Measurements from ENCODE around the gene SLC25A21.

DNA sequence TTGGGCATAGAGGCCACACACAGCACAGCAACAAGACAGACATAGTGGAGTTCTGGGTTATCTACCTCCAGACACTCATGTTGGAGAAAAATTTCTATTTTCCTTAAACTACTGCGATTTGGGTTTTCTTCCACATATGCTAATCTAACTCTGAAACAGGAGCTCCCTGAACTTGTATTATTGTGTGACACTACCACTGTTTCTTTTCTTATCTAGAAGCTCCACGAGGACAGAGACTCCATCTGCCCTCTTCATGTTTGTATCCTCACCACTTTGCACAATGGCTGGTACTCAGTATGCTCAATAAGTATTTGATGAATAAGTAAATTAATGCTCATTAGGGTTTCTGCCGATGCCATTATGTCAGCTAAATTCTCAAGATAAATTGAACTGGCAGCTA is 292.1 kb downstream of the SLC25A21 start:
- TF ChIP-seq POLR2A (IDR thresholded peaks at IDR 0.05; ENCODE audit: low read length), result no peak
- TF ChIP-seq GATA1 (IDR thresholded peaks at IDR 0.05; ENCODE audit: low read depth, low read length), result no peak
